ENCODE results near the gene AKT3.
"Not testable (repeated sequence)": the region's sequence is repeated elsewhere in the genome, so short reads cannot be mapped to it uniquely, and the experiment has no call there.

Gene AKT3

DNA sequence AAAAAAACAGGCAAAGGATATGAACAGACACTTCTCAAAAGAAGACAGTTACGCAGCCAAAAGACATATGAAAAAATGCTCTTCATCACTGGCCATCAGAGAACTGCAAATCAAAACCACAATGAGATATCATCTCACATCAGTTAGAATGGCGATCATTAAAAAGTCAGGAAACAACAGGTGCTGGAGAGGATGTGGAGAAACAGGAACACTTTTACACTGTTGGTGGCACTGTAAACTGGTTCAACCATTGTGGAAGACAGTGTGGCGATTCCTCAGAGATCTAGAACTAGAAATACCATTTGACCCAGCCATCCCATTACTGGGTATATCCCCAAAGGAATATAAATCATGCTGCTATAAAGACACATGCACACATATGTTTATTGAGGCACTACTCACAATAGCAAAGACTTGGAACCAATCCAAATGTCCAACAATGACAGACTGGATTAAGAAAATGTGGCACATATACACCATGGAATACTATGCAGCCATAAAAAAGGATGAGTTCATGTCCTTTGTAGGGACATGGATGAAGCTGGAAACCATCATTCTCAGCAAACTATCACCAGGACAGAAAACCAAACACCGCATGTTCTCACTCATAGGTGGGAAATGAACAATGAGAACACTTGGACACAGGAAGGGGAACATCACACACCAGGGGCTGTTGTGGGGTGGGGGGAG lies 77.5 kb downstream of the AKT3 start:
- DNase-seq, result not testable (repeated sequence)

DNA sequence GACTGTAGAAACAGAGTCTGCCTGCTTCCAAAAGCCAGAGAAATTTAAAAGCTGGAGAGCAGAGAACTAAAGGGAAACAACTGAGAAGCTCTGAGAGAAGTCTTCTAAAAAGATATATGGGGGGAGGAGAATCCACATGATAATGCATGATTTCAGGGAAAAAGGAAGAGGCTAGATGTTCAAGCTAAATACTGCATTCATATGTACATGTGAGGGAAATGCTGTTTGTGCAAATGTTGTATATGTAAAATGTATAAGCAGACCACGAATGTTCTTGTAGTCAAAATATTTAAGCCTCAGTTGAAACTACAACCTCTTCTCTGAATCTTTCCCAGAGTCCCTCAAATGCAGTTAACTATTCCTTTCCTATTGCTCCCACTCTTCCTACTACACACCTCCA lies 79.2 kb downstream of the AKT3 start:
- DNase-seq, result no peak

DNA sequence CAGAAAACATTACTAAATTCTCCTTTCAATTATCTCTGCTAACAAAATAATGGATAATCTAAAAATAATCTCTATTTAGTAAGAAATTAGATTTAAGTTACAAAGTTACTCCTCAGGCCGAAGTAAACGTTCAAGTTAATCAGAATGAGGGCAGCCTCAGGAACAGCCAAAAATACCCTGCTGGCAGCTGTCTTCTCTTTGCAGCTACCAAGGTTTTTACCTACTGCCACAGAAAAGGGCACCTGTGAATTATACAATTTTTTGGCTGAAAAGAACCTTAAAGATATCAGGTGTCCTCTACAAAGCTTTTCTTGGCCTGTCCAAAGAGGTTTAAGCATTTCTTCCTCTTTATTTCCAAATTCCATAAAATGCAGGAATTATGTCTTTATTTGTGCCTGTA lies 84.4 kb downstream of the AKT3 start:
- no peak for DNase-seq

DNA sequence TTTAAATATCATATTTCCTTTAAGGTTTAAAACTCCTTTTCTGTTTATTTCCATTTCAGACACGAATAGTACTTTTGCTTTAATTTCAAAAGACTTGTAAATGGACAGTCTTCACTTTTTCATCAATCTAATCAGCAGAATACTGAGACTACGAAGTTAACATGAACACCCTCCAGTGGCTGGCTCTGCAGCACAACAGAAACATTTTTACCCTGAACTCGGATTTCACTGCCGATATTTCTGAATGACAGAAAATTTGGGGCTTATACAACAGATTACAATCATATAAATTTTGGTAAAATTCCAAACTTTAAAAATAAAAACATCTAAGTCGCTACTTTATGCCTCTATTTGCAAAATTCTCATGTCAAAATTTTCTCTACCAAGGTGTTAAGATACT lies 86.2 kb downstream of the AKT3 start:
- DNase-seq, result no peak

DNA sequence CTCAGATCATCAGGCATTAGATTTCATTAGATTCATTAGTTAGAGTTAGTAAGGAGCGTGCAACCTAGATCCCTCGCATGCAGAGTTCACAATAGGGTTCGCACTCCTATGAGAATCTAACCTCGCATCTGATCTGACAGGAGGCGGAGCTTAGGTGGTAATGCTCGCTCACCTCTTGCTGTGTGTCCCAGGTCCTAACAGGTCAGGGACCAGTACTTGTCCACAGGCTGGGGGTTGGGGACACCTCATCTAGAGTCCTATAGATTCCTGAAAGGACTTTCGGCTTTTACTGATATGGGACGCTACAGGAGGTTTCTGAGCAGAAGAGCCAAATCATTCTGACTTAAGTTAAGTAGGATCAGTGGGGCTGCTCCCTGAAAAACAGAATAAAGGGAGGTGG lies 91.4 kb downstream of the AKT3 start:
- DNase-seq, result no peak

DNA sequence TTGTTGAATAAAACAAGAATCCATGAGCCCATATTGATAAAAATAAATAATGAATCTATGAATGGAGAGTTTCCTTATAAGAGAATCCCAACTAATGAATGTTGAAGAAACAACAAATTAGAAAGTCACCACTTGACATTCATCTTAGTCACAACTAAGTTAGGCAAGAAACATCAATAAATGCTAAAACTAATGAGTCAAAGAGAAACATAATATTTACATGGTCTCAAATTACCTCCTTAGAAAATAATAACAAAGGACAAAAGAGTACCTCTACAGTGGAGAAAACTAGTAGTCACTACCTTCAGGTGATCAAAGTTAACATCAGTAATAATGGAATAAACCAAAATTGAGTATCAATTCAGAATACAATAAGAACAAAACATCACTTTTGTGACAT lies 93.5 kb downstream of the AKT3 start:
- DNase-seq, result no peak

DNA sequence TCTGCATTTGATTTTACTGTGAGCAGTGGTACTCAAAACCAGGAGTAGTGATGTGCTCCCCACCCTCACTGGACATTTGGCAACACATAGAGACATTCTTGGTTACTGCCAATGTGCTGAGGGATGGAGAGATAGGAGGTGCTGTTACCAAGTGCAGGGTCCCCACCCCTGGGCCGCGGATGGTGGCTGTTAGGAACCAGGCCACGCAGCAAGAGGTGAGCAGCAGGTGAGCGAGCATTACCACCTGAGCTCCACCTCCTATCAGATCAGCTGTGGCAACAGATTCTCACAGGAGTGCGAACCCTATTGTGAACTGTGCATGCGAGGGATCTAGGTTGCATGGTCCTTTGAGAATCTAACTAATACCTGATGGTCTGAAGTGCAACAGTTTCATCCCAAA lies 95.7 kb downstream of the AKT3 start:
- DNase-seq, result no peak

DNA sequence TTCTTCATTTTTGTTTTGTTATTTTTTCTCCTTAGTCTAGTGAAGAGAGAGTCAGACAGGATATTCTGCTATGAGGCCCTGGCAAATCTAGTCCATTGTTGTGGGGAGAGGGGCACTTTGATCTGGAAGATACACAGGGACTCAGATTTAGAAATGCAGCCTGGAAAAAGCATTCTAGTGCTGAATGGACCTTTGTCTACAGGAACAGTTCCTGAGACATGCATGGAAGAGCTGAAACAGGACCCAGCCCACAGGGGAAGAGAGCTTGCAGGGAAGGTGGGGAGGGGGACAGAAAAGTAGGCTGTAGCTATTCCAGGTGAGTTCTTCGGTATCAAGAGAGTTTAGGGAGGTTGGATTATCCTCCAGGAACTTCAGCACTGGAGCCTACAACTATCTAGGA lies 98.5 kb downstream of the AKT3 start:
- no peak for DNase-seq

DNA sequence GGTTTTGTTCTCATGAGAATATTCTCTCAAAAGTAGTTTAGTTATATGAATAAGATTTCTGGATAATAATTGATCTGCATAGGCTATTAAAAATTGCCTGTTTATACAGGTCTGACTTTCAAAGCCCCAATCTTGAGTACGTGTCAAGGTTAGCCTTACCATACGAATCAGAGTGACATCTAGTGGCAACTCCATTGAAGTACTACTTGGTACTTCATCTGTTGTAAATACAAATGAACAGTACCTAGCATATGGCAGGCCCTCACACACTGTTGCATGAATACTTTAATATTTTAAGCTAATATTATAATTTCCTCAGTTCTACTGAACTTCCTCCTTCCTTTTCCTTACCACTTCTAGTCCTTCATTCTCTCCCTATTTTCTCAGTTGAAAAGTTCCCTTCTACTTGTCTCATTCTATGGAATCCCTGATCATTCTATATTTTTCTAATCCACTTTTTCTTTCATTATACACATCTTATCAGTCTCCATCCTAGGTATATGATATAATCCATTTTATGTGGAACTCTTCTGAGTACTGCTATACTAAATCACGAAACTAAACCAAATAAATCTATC lies 101.2 kb downstream of the AKT3 start:
- peak; percentile 79 for DNase-seq

DNA sequence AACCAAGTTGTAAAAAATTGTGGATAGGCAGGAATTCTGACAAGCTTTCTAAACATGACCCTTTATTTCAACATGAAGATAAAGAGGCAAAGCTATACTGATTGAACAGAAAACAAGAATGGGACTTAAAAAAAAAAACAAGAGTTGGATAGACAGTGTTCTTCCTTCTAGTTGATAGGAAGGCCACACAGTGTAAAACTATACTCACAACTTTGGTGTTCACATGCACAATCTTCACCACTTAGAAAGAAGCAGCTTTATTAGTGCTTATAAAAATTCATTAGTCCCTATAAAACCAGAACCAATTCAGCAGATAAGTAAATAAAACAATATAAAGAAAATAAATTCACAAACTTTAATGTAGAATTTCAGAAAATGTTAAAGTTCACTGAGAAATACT lies 101.8 kb downstream of the AKT3 start:
- no peak for DNase-seq

DNA sequence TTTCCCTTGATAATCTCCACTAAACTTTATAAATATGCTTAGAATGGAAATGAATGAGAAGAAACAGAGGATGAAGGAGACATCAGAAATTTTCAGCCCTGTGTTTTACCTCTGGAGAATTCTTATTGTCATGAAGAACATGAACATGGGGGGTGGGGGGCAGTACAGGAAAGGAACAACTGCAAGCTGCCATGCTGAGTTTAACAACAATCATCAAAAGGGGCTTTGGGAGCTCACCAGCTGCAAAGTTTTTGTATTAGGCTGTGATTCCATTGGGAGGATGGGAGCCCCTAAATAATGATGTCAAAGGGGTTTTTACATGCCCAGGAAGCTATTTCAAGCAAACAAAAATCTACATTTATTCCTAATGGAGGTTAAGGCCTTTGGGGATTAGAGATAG lies 103.3 kb downstream of the AKT3 start:
- no peak for DNase-seq

DNA sequence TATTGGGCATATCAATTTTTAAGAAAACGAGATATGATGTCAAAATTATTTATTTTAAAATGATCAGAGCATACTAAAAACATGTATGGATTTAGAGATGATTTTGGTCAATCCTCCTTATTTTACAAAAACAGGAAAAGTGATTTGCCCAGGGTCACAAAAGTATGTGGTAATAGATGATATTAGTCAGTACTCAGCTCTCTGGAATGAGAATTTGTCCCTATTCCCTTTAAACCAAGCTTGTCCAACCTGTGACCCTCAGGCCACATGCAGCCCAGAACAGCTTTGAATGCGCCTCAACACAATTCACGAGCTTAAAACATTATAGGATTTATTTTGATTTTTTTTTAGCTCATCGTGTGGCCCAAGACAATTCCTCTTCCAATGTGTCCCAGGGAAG lies 104.7 kb downstream of the AKT3 start:
- DNase-seq, result no peak

DNA sequence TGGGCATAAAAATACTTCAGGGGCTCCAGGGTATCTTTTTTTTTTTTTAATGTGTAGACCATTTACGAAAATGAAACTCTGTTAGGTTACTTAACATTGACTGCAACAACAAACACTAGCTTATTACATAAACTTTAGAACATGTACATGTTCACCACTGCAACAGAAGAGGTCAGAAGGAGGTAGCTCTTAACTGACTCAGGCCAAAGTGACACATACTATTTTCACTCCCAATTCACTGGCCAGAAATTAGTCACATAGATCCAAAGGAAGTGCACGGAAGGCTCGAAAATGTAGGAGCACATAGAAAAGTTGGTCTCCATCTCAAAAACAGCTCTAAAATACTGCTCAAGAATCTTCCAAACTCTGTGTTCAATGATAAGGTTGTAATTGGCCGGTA lies 107.2 kb downstream of the AKT3 start:
- DNase-seq, result no peak

DNA sequence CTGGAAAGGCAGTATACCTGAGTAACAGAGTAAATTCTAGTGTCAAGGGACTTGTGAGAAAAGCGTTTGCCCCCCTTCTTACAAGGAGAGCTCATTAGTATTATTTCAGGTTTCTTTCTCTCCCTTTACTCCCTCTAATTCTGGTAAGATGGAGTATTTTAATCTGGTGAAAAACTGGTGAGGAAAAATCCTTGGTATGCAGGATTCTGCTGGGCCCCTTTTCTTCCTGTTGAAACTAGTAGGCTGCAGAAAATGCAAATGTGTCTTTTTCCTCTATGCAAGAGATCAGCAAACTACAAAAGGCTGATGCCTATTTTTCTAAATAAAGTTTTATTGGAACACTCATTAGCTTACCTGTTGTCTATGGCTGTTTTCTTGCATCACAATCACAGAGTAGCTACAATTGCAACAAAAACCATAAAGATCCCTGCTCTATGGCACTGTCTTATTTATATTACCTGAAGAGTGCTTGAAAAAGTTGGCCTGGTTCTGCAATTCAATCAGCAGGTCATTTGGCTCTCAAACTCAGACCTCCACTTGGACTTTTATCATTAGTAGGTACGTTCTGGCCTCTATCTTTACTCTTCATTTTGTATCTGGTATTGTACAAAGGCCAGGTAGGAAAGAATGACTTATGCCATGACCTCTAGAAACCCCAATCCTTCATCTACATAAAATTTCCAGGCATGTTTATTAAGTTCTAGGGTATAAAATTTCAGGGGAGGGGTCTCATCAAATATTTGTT lies 109.6 kb downstream of the AKT3 start:
- DNase-seq, result no peak

DNA sequence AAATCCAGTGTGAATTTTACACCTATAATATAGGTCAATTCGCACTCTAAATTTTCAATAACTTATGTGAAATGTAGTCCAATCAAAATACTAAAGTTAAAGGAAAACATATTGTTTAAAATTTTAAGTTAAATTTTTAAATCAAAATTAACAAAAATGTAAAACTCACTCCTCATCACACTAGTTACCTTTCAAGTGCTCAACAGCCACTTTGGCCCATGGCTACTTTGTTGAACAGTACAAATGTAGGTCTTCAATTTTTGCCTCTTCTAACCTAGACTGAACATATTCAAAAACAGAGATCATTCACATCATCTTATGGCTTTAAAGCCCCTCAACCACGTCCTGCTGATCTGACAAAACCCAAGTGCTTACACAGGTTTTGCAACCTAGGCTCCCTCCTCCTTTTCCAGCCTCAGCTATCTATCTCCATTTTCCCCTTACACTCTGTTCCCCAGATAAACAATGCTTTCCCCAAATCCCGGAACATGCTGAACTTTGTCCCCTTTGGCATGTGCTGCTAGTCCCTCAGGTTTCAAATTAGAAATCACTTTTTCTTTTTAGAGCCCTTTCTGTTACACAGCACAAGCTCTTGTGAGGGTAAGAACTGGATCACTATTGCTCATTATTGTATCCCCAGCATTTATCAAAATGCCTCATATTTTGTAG lies 110.6 kb downstream of the AKT3 start:
- DNase-seq, result no peak

DNA sequence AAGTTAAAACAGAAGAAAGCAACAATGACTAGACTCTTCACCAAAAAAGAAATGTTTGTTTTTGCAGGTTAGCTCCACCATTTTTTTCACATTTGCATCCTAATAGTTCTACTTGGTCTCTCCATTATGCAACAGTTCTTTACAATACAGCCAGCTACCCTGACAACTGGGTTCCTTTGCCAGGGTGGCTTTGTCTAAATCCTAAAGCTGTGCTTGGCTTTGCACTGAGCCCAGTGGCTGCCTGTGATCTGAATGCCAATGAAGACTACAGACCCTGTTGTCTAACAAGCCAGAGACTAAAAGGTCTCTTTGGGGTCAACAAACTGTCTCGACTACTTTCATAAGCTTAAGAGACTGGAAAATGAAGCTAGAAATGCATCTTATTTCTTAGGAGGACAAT lies 112.0 kb downstream of the AKT3 start:
- no peak for DNase-seq

DNA sequence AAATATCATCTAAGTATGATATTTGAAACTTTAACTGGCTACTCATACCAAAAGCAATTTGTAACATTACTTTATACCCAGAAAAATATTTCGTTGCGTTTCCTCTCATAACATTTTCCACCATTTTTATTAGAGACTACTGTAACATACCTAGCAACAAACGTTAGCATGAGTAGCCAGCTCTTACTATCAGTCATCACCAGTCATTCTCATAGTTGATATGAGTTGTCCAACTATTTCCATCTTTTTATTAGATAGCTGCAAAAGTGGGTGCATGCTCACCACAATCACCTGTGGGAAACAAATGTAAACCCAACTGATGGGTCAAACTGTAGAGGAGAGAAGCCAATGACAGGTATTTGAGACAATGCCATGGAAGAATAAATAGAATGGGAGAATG lies 114.6 kb downstream of the AKT3 start:
- DNase-seq, result no peak

DNA sequence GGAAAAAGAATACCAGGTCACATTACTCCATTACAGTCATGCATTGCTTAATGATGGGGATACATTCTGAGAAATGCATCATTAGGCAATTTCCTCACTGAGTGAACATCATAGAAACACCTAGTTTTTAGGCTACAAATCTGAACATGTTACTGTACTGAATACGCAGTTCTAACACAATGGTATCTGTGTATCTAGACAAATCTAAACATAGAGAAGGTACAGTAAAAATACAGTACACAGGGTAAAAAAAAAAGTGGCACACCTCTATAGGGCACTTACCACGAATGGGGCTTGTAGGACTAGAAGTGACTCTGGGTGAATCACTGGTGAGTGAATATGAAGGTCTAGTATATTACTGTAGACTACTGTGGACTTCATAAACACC lies 115.7 kb downstream of the AKT3 start:
- no peak for DNase-seq

DNA sequence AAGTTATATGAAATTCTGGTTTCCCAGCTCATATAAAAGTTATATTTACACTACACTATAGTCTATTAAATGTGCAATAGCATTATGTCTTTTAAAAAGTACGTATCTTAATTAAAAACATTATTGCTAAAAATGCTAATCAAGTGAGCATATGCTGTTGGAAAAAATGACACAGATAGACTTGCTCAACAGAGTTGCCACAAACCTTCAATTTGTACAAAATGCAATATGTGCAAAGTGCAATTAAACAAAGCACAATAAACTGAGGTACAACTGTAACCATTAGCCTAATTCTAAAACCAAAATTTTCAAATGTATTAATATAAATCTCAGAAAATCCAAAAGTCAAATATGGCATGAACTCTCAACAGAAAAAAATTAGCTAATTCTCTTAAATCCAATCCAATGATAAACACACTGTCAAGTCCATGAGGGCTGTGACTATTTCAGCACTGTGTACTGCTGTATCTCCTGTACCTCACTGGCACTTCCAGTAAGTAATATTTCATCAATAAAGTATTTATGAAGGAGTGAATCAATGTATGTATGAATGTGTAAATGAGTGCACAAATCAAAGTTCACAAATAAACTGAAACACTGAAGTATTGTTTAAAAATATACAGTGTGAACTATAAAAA lies 116.3 kb downstream of the AKT3 start:
- DNase-seq, result no peak

DNA sequence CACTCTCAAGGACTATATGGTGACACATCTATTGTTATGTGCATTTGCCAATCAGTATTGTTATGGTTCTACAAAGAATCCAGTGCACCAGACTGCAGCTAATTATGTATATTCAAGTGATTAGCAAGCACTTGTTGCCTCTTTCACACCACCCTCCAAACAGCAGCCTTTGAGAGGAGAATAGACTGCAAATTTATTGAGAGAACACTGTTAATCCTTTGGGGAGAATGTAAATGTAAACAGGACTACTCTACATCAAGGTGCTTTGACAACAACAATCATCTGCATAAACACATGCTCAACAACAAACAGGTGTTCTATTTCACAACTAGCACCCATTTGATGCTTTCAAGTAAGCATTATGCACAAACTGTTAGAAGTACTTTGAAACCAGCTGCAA lies 117.4 kb downstream of the AKT3 start:
- DNase-seq, result no peak

DNA sequence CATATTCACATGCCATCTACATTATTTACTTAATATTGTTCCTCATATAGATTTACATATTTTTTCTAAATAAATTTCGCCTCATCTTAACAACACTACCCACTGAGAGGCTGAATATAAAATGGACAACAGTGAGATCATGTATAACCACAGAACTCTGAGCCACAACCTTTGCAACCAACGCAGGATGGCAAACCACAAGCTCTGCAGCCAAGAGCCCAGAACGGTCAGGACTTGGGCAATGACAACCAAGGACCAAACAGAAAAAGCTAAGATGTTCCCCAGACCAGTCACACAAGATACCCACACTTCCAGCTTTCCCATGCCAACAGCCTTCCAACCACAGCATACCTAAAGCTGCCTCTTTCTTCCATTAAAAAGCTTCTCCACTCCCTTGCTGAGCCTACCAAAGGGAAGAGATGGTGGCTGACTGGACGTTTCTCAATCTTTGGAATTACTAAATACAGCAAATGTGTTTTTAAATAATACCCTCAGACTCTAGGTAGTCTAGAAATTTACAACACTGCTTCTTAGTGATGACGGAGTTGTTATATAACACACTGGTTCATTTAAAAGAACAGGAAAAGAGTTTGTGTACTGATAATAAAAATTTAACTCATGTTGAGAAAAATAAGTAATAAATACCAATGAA lies 117.9 kb downstream of the AKT3 start:
- DNase-seq, result no peak

DNA sequence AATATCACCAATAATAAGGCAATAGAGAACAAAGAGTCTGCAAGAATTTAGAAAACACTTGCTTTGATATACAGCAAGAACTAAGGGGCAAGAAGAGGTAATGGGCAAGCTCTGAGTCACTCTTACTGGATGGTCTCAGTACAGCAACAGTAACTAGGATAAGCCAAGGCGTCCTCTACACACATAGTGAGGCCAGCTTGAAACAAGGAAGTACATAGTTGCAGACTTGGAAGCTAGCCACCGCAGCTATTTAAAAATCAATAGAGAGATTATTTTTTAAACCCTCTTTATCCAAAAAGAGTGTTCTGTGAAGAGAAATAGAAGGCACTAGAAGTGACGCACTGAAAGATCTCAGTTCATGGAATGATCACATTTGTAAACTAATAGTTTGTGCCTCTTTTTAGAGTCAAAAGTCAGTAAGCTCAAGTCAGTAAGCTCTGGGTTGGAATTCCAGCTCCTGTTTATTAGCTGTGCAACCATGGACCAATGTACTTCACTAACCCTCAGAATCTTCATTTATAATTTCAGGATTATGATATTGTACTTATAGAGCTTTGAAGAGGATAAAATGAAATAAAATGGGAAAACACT lies 118.6 kb downstream of the AKT3 start:
- DNase-seq, result peak; percentile 14
